Fibroblast of villous mesenchyme (primary cell): ENCODE results near the gene MSLN. TPM values are rescaled to one million over a fixed set of nuclear protein-coding genes. Genes with fewer than 3 reads are reported as not detected.

ENCODE experiments used
- DNase-seq: peaks from one replicate; pipeline ENCODE4 v3.0.0-alpha.2; 2010; ENCODE audit warnings: low read depth
- H3K4me3 ChIP-seq: 2 replicates; pipeline ENCODE4 v1.5.1; 2011; ENCODE audit warnings: low read depth, mild to moderate bottlenecking, low read length
- total RNA-seq: library from RNA; depleted of rRNA; stranded (reverse); fragments of >200 nt; gene quantifications from 2 replicates; pipeline ENCODE4 v1.2.3, GENCODE V29; 2012
- TF ChIP-seq, protein P1 (sequence below): IDR thresholded peaks from 2 replicates; pipeline ENCODE4 v1.5.1; 2012; ENCODE audit warnings: low read depth, mild to moderate bottlenecking, low read length; ENCODE audit not compliant: insufficient read depth

MSLN gene
- total RNA-seq, 1 donor, result 0.86 TPM

DNA sequence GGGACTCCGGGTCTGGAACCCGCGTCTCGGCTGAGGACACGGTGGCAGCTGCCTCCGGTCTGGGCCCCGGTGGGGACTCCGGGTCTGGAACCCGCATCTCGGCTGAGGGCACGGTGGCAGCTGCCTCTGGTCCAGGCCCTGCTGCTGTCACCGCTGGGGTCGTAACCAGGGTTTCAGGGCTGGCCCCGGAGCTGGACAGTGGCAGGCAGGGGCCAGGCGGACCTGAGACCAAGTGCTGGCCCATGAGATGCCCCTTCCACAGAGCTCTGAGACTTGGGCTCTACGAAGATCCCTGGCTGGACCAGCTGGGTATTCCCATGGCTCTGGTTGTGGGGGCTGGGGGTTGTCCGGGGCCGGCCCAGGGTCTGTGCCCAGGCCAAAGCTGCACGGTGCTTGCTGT, 23.9 kb downstream of the MSLN start:
- no peak for DNase-seq
- TF ChIP-seq, protein P1, sequence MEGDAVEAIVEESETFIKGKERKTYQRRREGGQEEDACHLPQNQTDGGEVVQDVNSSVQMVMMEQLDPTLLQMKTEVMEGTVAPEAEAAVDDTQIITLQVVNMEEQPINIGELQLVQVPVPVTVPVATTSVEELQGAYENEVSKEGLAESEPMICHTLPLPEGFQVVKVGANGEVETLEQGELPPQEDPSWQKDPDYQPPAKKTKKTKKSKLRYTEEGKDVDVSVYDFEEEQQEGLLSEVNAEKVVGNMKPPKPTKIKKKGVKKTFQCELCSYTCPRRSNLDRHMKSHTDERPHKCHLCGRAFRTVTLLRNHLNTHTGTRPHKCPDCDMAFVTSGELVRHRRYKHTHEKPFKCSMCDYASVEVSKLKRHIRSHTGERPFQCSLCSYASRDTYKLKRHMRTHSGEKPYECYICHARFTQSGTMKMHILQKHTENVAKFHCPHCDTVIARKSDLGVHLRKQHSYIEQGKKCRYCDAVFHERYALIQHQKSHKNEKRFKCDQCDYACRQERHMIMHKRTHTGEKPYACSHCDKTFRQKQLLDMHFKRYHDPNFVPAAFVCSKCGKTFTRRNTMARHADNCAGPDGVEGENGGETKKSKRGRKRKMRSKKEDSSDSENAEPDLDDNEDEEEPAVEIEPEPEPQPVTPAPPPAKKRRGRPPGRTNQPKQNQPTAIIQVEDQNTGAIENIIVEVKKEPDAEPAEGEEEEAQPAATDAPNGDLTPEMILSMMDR, result no peak
- no peak overlapping the region for H3K4me3 ChIP-seq

DNA sequence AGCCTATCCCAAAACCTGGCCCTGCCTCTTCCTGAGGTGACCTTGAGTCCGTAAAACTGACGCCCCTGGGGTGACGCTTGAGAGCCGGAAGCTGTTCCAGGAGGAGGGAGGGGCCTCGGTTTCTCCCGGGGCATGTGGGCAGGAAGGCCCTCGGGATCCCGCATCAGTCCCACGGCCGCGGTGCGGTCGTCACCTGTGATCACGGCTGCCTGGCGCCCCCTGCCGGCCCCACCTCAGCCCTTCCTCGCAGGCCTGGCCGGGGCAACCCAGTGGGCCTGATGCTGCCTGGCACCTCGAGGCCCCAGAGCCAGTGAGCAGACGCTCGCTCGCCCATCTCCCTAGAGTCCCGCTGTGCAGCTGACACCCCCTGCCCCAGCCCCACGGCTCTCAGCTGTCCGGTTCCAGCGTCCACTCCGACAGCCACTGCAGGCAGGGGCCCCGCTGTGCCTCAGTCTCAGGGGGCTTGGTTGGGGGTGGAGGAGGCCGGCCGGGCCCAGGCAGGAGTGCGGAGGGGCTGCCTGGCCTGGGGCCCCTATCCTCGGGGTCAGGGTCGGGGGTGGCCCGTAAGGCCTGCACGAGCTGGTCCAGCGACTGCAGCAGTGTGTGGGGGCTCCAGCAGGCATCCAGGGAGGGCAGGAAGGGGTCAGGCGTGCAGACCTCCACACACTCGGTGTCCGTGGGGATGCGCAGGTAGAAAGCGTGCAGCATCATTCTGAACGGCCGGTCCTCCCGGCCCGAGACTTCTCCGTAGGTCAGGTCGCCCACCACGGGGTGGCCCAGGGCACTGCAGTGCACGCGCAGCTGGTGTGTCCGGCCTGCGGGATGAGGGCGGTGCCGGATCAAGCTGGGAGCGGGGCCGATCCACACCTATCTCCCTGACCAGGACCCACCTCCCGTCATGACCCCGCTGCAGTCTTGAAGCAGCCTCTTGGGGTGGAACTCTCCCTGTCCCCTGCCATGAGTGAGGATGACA, 25.3 kb downstream of the MSLN start:
- DNase-seq, result peak; percentile 57
- no peak overlapping the region for H3K4me3 ChIP-seq

DNA sequence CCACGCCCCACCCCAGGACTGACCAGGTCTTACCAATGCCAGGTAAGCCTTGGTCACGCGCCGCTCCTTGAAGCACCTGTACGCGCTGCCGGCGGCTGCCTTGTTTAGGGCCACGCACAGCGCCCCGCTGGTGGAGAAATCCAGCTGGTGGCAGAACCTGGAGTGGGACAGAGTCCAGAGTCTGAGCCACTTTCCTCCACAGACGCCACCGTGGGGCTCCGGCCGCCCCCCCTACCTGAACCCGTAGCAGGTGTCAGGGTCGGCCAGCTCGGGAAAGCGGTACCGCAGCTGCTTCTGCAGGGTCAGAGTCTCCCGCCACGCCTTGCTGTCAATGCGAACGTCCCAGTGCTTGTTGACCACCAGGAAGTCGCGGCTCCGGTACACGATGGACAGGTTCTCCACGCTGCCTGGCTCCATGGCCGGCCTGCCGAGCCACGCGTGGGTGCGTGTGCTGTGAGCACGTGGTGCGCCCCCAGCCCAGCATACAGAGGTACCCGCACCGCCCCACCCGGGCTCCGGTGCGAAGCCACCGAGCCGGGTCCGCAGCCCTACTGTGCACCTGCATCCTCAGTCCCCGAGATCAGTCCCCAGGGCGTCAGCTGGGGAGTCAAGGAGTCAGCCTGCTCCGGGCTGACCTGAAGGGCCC, 26.9 kb downstream of the MSLN start:
- TF ChIP-seq, protein P1, result no peak
- H3K4me3 ChIP-seq, result peak overlapping the region; percentile 72
- no peak for DNase-seq

More for the DNA sequence above, 25.3 kb downstream of the MSLN start:
- TF ChIP-seq, protein P1, result peak; percentile 73

DNA sequence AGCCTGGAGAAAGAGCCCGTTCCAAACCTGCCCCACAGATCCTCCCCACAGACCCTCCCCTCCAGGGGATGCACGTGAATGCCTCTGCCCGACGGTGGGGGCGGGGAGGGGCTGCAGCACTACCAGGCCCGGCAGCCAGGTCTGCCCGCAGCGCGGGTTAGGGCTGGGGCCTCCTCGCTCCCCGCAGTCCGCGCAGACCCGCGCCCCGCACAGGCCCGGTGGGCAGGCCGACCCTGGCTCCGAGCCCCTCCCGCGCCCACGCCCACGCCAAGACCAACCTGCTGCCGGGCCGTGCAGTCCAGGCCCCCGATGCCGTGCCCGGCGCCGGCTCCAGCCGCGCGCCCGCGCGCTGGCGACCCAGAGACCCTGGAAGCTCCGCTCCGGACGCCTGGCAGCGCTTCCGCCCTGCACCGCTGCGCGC, 27.5 kb downstream of the MSLN start, which contains the start of gene RPUSD1:
Gene RPUSD1 (minus strand): TSS at position 404 of the 421 bp plus-strand sequence. CDS start 644 bp downstream, outside the sequence.
- DNase-seq, result no peak
- H3K4me3 ChIP-seq, result peak within 1 kb of the TSS; percentile 79
- TF ChIP-seq, protein P1, result peak; percentile 16

DNA sequence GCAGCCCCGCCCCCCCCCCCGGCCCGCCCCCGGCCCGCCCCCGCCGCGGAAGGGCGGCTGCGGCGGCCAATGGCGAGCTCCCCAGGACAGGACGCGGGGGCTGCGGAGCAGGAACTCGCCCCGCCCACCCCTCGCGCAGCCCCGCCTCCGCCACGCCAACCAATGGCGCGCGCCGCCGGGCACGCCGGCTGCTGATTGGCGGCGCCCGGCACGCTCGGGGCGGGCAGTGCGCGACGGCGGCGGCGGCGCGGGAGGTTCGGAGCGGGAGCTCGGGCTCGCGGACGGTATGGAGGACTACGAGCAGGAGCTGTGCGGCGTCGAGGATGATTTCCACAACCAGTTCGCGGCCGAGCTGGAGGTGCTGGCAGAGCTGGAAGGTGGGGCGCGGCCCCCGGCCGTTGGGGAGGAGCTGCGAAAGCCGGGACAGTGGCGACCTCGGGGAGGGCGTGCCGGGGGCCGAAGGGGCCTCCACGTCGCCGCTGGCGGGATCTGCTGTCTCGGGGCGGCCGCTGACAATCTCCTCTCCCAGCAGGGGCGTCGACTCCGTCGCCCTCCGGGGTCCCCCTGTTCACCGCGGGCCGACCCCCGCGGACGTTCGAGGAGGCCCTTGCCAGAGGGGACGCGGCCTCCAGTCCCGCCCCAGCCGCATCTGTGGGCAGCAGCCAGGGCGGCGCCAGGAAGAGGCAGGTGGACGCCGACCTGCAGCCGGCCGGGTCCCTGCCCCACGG, 28.0 kb downstream of the MSLN start, which contains the start of gene CHTF18:
Gene CHTF18 (plus strand): TSS at position 222 of the 728 bp plus-strand sequence. CDS start 65 bp downstream, at position 287.
- peak within 1 kb of the TSS; percentile 79 for H3K4me3 ChIP-seq
- peak; percentile 92 for DNase-seq
- TF ChIP-seq, protein P1, result no peak

DNA sequence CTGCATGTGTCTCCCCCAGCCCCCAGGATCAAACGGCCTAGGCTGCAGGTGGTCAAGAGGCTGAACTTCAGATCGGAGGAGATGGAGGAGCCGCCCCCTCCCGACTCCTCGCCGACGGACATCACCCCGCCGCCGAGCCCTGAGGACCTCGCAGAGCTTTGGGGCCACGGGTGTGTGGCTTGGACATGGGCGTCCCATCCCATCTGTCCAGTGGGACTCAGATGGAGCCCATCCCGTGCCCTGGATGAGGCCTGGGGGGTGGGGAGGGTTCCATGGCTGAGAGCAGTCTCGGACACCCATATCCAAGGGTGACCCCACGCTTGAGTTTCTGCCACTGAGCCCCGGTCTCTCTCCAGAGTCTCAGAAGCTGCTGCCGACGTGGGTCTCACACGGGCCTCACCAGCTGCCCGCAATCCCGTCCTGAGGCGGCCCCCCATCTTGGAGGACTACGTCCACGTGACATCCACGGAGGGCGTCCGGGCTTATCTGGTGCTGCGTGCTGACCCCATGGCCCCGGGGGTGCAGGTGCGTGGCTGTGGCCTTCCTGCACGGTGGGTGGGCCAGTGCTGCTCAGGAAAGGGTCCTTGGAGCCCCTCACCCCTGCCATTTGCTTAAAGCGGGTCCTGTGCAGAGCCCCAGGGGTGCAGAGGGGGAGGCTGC, 28.8 kb downstream of the MSLN start:
- DNase-seq, result no peak
- TF ChIP-seq, protein P1, result no peak
- peak overlapping the region; percentile 79 for H3K4me3 ChIP-seq
